Measurements from ENCODE around the gene BGLAP. TPM values are rescaled to one million over a fixed set of nuclear protein-coding genes. Genes with fewer than 3 reads are reported as not detected.

Gene BGLAP
- total and polyA plus RNA-seq, 7 donors: 0.33 to 0.44 (median 0.34) TPM; not detected in 4

- Histone ChIP-seq H3K36me3 (ENCODE audit: insufficient read depth in 1 of 2, low read depth in 1 of 2) (peaks cover 1 to 59% of the 10 kb centered on the region in 2 donors), H3K27me3 (ENCODE audit: insufficient read depth in 3 of 3, low read length in 2 of 3) (no peaks in the 10 kb centered on the region), H3K27ac (no peak overlapping the region), H3K4me3 (no peak overlapping the region), H3K4me1 (peaks cover 5% of the 10 kb centered on the region), H3K9me3 (no peaks in the 10 kb centered on the region)
- no peak for ATAC-seq
- 66 to 87% (median 75%) methylated on average over 7 of the region's 7 CpGs for WGBS, 3 donors
- peak in 1 of 2 donors; percentile 47 for DNase-seq
- intact Hi-C loops (cut with DNase I): no loop called here
- TF ChIP-seq, protein P1, sequence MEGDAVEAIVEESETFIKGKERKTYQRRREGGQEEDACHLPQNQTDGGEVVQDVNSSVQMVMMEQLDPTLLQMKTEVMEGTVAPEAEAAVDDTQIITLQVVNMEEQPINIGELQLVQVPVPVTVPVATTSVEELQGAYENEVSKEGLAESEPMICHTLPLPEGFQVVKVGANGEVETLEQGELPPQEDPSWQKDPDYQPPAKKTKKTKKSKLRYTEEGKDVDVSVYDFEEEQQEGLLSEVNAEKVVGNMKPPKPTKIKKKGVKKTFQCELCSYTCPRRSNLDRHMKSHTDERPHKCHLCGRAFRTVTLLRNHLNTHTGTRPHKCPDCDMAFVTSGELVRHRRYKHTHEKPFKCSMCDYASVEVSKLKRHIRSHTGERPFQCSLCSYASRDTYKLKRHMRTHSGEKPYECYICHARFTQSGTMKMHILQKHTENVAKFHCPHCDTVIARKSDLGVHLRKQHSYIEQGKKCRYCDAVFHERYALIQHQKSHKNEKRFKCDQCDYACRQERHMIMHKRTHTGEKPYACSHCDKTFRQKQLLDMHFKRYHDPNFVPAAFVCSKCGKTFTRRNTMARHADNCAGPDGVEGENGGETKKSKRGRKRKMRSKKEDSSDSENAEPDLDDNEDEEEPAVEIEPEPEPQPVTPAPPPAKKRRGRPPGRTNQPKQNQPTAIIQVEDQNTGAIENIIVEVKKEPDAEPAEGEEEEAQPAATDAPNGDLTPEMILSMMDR (IDR thresholded peaks at IDR 0.05): no peak
Measured at GRCh38 chr1:156228501-156228900, 13.5 kb upstream of the BGLAP start.

DNA sequence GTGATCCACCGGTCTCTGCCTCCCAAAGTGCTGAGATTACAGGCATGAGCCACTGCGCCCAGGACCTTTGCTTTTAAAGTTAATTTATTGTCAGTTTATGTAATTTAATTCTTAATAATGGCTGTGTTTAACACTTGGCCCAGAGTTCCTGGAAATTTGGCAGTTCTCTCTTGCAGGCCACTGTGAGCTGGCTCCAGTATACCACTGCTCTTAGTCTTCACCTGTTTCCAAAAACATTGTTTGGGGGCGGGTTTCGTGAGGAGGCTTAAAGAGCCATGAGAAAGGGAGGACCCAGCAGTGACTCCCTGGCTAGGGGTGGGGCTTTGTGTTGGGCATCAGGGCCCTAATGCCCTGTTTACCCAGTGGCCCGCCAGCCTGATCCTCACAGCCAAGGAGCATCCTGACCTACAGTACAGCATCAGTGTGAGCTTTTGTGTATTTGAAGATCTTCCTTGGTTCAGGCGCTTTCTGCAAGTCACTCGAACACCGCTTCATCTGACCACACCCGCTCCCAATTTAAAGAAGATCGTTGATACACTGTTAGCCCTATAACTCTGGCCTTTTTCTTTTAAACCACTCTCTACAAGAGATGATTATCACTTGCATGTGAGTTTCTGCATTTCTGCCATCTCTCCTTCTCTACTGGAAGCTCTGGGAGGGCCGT lies 12.0 kb upstream of the BGLAP start:
- WGBS, 3 donors: 72 to 83% (median 73%) methylated on average over 11 of the region's 11 CpGs
- no peak for ATAC-seq
- Histone ChIP-seq H3K36me3 (ENCODE audit: insufficient read depth in 1 of 2, low read depth in 1 of 2) (peaks cover 5 to 63% of the 10 kb centered on the region in 2 donors), H3K9me3 (no peaks in the 10 kb centered on the region), H3K27me3 (ENCODE audit: insufficient read depth in 3 of 3, low read length in 2 of 3) (no peaks in the 10 kb centered on the region), H3K4me3 (no peak overlapping the region), H3K27ac (no peak overlapping the region), H3K4me1 (peaks cover 5% of the 10 kb centered on the region)
- TF ChIP-seq, protein P1 (IDR thresholded peaks at IDR 0.05): no peak
- peak in 1 of 2 donors; percentile 29 for DNase-seq
- intact Hi-C loops (cut with DNase I): no loop called here

DNA sequence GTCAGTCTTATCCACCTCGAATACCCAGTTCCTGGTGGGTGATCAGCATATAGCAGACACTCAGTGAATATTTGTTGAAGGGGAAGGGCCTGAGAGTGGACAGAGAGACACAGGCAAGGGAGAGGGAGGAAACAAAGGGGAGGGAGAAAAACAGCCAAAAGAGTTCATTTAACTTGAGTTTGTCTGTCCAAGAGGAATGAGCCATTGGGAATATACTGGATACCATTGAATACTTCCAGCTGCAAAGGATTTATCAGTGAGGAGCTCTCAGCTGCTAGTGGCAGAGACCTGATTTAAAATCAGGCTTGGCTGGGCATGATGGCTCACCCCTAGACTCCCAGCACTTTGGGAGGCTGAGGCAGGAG lies 11.5 kb upstream of the BGLAP start:
- no peaks in the 10 kb centered on the region for H3K27me3 ChIP-seq (ENCODE audit: insufficient read depth in 3 of 3, low read length in 2 of 3)
- TF ChIP-seq, protein P1 (IDR thresholded peaks at IDR 0.05): no peak
- no peaks in the 10 kb centered on the region for H3K9me3 ChIP-seq
- H3K4me3 ChIP-seq: no peak overlapping the region
- intact Hi-C loops (cut with DNase I): no loop called here
- ATAC-seq (no peak), DNase-seq (no peak)
- WGBS, 3 donors: 80 to 96% (median 82%) methylated on average over 1 of the region's 1 CpG
- H3K36me3 ChIP-seq (ENCODE audit: insufficient read depth in 1 of 2, low read depth in 1 of 2): peaks cover 5 to 65% of the 10 kb centered on the region in 2 donors
- peaks cover 5% of the 10 kb centered on the region for H3K4me1 ChIP-seq
- no peak overlapping the region for H3K27ac ChIP-seq

- no peak overlapping the region for H3K27ac ChIP-seq
- no peak overlapping the region for H3K4me3 ChIP-seq
- ATAC-seq: peak; percentile 26 to 62 (median 34)
Measured at GRCh38 chr1:156232201-156232894, 9.6 kb upstream of the BGLAP start.

More at GRCh38 chr1:156232201-156232894, 9.6 kb upstream of the BGLAP start:
- Histone ChIP-seq H3K27me3 (ENCODE audit: insufficient read depth in 3 of 3, low read length in 2 of 3) (no peaks in the 10 kb centered on the region), H3K9me3 (no peaks in the 10 kb centered on the region), H3K4me1 (no peaks in the 10 kb centered on the region), H3K36me3 (ENCODE audit: insufficient read depth in 1 of 2, low read depth in 1 of 2) (peaks cover 5 to 68% of the 10 kb centered on the region in 2 donors)
- DNase-seq: peak in 1 of 2 donors; percentile 36
- TF ChIP-seq, protein P1 (IDR thresholded peaks at IDR 0.05): no peak
- 74 to 89% (median 78%) methylated on average over 12 of the region's 12 CpGs for WGBS, 3 donors
- intact Hi-C loops (cut with DNase I): no loop called here
